Naive thymus-derived CD4-positive, alpha-beta T cell (primary cell): ENCODE measurements around the gene IRF8. TPM values are rescaled to one million over a fixed set of nuclear protein-coding genes. Genes with fewer than 3 reads are reported as not detected.
"Not testable (repeated sequence)": the region's sequence is repeated elsewhere in the genome, so short reads cannot be mapped to it uniquely, and the experiment has no call there.

Source experiments
- ATAC-seq: fragments of 150-1000 bp; cut with Tn5 transposase; 2 replicates; pipeline ENCODE4 v1.10.0; 2021; ENCODE audit warnings: mild to moderate bottlenecking, moderate library complexity
- CTCF ChIA-PET: fragments of 350-600 bp; sonication (Branson Sonifier 250); formaldehyde crosslinking; loops from one replicate; lab custom pipeline; 2021; ENCODE audit warnings: antibody characterized with exemption; lab: Charles Lee
- POLR2A ChIA-PET: fragments of 350-600 bp; sonication (Branson Sonifier 250); formaldehyde crosslinking; loops from one replicate; lab custom pipeline; 2021; ENCODE audit warnings: antibody characterized with exemption, inconsistent platforms; lab: Charles Lee
- DNase-seq, 9 donors: peaks; one replicate each; pipeline versions ENCODE4 v3.0.0 to v3.0.0-alpha.2; 2020 to 2022; ENCODE audit warnings: mixed read lengths in 1 of 9
- H3K27ac ChIP-seq: one replicate; pipeline ENCODE4 v1.7.0; 2013; ENCODE audit warnings: mild to moderate bottlenecking, low read depth, low read length, moderate library complexity
- H3K27me3 ChIP-seq, 2 donors: one replicate each; pipeline ENCODE4 v1.7.0; 2013; ENCODE audit warnings: low read length in 2 of 2, mild to moderate bottlenecking in 2 of 2, moderate library complexity in 2 of 2; ENCODE audit not compliant: control insufficient read depth in 2 of 2, insufficient read depth in 2 of 2
- H3K36me3 ChIP-seq, 3 experiments: 1 replicate in 2 of 3; 2 replicates in 1 of 3; pipeline ENCODE4 v1.7.0; 2013; ENCODE audit warnings: low read length in 3 of 3, mild to moderate bottlenecking in 3 of 3, moderate library complexity in 1 of 3; ENCODE audit not compliant: insufficient read depth in 3 of 3, control insufficient read depth in 2 of 3
- H3K4me1 ChIP-seq, 2 donors: one replicate each; pipeline ENCODE4 v1.7.0; 2013; ENCODE audit warnings: low read length in 2 of 2, mild to moderate bottlenecking in 2 of 2, moderate library complexity in 1 of 2; ENCODE audit not compliant: control insufficient read depth in 2 of 2, insufficient read depth in 2 of 2
- H3K4me3 ChIP-seq: 2 replicates; pipeline ENCODE4 v1.7.0; 2013; ENCODE audit warnings: mild to moderate bottlenecking, low read length
- H3K9me3 ChIP-seq, 3 experiments: 1 replicate in 2 of 3; 2 replicates in 1 of 3; pipeline ENCODE4 v1.7.0; 2013; ENCODE audit warnings: low read length in 3 of 3; ENCODE audit not compliant: control insufficient read depth in 2 of 3
- H3K27ac Mint-ChIP-seq, 9 donors: one replicate each; pipeline ENCODE4 v1.8.0; 2020 to 2022; ENCODE audit warnings: mixed read lengths in 9 of 9, mild to moderate bottlenecking in 8 of 9, moderate library complexity in 5 of 9, inconsistent platforms in 2 of 9
- H3K27me3 Mint-ChIP-seq, 5 donors: one replicate each; pipeline ENCODE4 v1.8.0; 2021 to 2022; ENCODE audit warnings: mixed read lengths in 5 of 5, mild to moderate bottlenecking in 1 of 5
- H3K36me3 Mint-ChIP-seq, 5 donors: one replicate each; pipeline ENCODE4 v1.8.0; 2020 to 2022; ENCODE audit warnings: mixed read lengths in 5 of 5, mild to moderate bottlenecking in 3 of 5, inconsistent platforms in 1 of 5
- H3K4me1 Mint-ChIP-seq, 7 donors: one replicate each; pipeline ENCODE4 v1.8.0; 2020 to 2022; ENCODE audit warnings: mixed read lengths in 7 of 7, mild to moderate bottlenecking in 3 of 7, inconsistent platforms in 1 of 7
- H3K4me3 Mint-ChIP-seq, 10 donors: one replicate each; pipeline ENCODE4 v1.8.0; 2020 to 2022; ENCODE audit warnings: mild to moderate bottlenecking in 10 of 10, mixed read lengths in 10 of 10, moderate library complexity in 6 of 10, inconsistent platforms in 2 of 10
- H3K9me3 Mint-ChIP-seq, 11 donors: one replicate each; pipeline ENCODE4 v1.8.0; 2020 to 2022; ENCODE audit warnings: mixed read lengths in 11 of 11, mild to moderate bottlenecking in 4 of 11, inconsistent platforms in 1 of 11, moderate library complexity in 1 of 11
- intact Hi-C, 2 donors: fragments of 100-400 bp; cut with micrococcal nuclease; formaldehyde crosslinking; loops; one replicate each; pipeline ENCODE4 v1.15.1; 2023
- polyA plus RNA-seq, 2 donors: library from polyadenylated mRNA; unstranded; fragments of 300-500 nt; fragmentation: Illumina TruSeq; gene quantifications; one replicate each; pipeline ENCODE4 v1.2.3, GENCODE V29; 2021
- total RNA-seq, 6 experiments: library from RNA in 5 of 6; stranded (reverse) in 5 of 6; gene quantifications; 1 replicate in 5 of 6; 2 replicates in 1 of 6; pipeline ENCODE4 v1.2.3 and lab custom pipeline; 2021 to 2026

The IRF8 gene
- total and polyA plus RNA-seq, 7 experiments from 2014 or later: 3.5 to 105 (median 6.4) TPM

DNA sequence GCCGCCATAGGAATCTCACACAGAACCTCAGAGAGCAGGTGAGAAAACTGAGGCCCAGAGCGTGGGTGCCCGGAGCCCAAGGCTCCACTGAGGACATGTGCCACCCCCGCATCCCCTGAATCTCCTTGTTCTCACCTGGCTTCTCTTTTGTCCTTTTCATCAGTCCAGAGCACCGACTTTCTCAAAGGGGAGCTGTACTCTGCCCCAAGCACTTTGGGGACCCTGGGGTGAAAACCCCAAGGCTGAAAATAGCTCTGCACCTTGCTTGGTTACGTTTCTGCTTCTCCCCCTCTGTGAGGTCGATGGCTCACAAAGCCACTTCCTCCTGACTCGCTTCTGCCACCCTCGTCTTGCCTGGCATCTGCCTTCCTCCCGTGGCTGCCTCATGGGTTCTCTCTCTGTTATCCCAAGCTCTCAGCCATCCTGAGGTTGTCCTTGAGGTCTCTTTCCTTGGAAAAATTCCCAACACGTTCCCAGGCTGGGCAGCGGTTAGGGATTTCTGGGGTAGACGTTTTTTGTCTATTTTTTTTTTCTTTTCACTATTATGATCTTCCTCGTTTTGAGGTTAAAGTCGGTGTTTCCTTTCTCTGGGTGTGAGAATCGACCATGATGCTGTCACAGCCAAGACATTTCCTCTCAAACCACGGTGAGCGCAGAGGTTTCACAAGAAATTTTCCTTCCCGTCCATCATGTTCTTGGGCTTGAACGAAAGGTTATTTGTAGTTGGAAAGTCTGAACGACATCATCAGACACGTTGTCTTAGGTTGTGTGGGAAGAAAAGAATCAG, 37.2 kb downstream of the IRF8 start:
- H3K36me3 Mint-ChIP-seq: no peaks in the 10 kb centered on the region
- peaks cover 34 to 54% (median 40%) of the 10 kb centered on the region in 7 donors for H3K4me1 Mint-ChIP-seq
- intact Hi-C loops: loop anchor here (1.0 to 10.0 kb wide), 7 partner anchors 11 to 381 kb away; partner anchors contain the start of genes COX4I1 (in 1 of the 2), EMC8 (in 1 of the 2) and IRF8 (in 1 of the 2)
- H3K4me3 Mint-ChIP-seq: peak overlapping the region; percentile 72 to 88 (median 82)
- H3K27ac Mint-ChIP-seq: peak overlapping the region; percentile 91 to 98 (median 95)
- ChIA-PET CTCF (interaction anchor here (0.6 to 1.7 kb wide), 5 partner anchors 8 to 117 kb away, joined by 3 to 9 read pairs (median 4); no protein-coding TSS in a partner anchor), POLR2A (interaction anchor here (0.6 to 1.1 kb wide), 5 partner anchors 28 to 777 kb away, joined by 3 to 7 read pairs (median 3); partner anchors contain the start of gene IRF8)
- peaks cover 0 to 3% (median 0%) of the 10 kb centered on the region in 5 donors for H3K27me3 Mint-ChIP-seq
- DNase-seq: peak; percentile 40 to 80 (median 74)
- H3K36me3 ChIP-seq: no peaks in the 10 kb centered on the region
- peak overlapping the region; percentile 52 for H3K4me3 ChIP-seq
- peaks cover 25 to 29% of the 10 kb centered on the region in 2 donors for H3K4me1 ChIP-seq
- no peaks in the 10 kb centered on the region for H3K27me3 ChIP-seq
- peak overlapping the region; percentile 68 for H3K27ac ChIP-seq
- H3K9me3 ChIP-seq: no peaks in the 10 kb centered on the region
- peak; percentile 91 for ATAC-seq
- H3K9me3 Mint-ChIP-seq: peaks cover 0 to 2% (median 0%) of the 10 kb centered on the region in 11 donors

DNA sequence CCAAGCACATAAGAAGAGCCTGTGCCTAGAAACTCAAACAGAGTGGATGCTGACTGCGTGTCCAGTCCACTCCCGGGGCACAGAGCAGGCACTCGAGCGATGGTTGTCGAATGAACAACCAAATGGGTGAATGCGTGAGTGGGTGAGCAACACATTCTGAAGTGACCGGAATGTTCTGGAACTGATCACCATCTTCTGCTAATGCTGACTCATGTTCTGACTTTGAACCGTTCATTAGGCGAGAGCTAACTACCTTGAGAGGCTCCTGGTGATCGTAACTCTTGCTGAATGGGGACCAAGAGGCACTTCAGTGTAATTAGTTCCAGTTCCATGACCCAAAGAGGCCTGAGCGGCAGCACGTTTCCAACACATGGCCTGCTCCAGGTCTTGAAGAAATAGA, 37.9 kb downstream of the IRF8 start:
- Mint-ChIP-seq H3K4me3 (peak overlapping the region; percentile 72 to 88 (median 82)), H3K9me3 (peaks cover 0 to 2% (median 0%) of the 10 kb centered on the region in 11 donors), H3K36me3 (no peaks in the 10 kb centered on the region), H3K27ac (peak overlapping the region; percentile 91 to 98 (median 95)), H3K27me3 (peaks cover 0 to 3% (median 0%) of the 10 kb centered on the region in 5 donors), H3K4me1 (peaks cover 34 to 54% (median 40%) of the 10 kb centered on the region in 7 donors)
- Histone ChIP-seq H3K4me1 (peaks cover 25 to 29% of the 10 kb centered on the region in 2 donors), H3K36me3 (no peaks in the 10 kb centered on the region), H3K9me3 (no peaks in the 10 kb centered on the region), H3K27me3 (no peaks in the 10 kb centered on the region), H3K4me3 (peak overlapping the region; percentile 52), H3K27ac (peak overlapping the region; percentile 68)
- CTCF ChIA-PET: interaction anchor here (1.1 to 1.7 kb wide), 3 partner anchors 50 to 117 kb away, joined by 3 to 9 read pairs (median 4); no protein-coding TSS in a partner anchor
- ATAC-seq: no peak
- intact Hi-C loops: loop anchor here (1.0 to 10.0 kb wide), 7 partner anchors 10 to 382 kb away; partner anchors contain the start of genes COX4I1 (in 1 of the 2), EMC8 (in 1 of the 2) and IRF8 (in 1 of the 2)
- DNase-seq: peak in 1 of 9 donors; percentile 31
- POLR2A ChIA-PET: interaction anchor here (0.9 to 1.1 kb wide), 2 partner anchors 29 to 34 kb away, joined by 3 to 7 read pairs; no protein-coding TSS in a partner anchor

DNA sequence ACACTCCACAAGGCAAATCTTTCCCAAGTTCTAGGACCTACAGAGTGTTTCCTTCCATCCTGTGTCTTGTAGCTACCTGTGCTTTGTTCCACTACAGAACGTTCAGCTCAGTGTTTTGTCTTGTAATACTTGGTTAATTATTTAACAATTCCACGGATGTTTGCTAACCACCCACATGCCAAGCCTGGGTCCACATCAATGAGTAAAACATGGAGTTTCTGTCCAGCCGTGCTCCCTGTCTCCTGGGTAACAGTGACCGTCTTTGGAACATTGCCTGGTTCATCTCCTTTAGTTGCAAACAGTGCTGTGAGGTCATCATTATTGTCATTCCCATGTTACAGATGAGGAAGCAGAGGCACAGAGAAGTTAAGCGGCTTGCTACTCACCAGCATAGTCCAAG, 41.3 kb downstream of the IRF8 start:
- ChIA-PET CTCF (no interaction called here), POLR2A (interaction anchor here (1.2 kb wide), 1 partner anchor 85 kb away, joined by 3 read pairs; no protein-coding TSS in a partner anchor)
- H3K36me3 Mint-ChIP-seq: no peaks in the 10 kb centered on the region
- DNase-seq (no peak), ATAC-seq (no peak)
- peaks cover 23 to 32% of the 10 kb centered on the region in 2 donors for H3K4me1 ChIP-seq
- no peak overlapping the region for H3K27ac ChIP-seq
- no peaks in the 10 kb centered on the region for H3K27me3 ChIP-seq
- no peaks in the 10 kb centered on the region for H3K36me3 ChIP-seq
- intact Hi-C loops: no loop called here
- peaks cover 31 to 47% (median 38%) of the 10 kb centered on the region in 7 donors for H3K4me1 Mint-ChIP-seq
- peak overlapping the region in 2 of 9 donors; percentile 49 to 64 for H3K27ac Mint-ChIP-seq
- H3K9me3 Mint-ChIP-seq: peaks cover 0 to 2% (median 0%) of the 10 kb centered on the region in 11 donors
- peak overlapping the region in 1 of 10 donors; percentile 11 for H3K4me3 Mint-ChIP-seq
- H3K9me3 ChIP-seq: no peaks in the 10 kb centered on the region
- H3K27me3 Mint-ChIP-seq: no peaks in the 10 kb centered on the region
- no peak overlapping the region for H3K4me3 ChIP-seq

DNA sequence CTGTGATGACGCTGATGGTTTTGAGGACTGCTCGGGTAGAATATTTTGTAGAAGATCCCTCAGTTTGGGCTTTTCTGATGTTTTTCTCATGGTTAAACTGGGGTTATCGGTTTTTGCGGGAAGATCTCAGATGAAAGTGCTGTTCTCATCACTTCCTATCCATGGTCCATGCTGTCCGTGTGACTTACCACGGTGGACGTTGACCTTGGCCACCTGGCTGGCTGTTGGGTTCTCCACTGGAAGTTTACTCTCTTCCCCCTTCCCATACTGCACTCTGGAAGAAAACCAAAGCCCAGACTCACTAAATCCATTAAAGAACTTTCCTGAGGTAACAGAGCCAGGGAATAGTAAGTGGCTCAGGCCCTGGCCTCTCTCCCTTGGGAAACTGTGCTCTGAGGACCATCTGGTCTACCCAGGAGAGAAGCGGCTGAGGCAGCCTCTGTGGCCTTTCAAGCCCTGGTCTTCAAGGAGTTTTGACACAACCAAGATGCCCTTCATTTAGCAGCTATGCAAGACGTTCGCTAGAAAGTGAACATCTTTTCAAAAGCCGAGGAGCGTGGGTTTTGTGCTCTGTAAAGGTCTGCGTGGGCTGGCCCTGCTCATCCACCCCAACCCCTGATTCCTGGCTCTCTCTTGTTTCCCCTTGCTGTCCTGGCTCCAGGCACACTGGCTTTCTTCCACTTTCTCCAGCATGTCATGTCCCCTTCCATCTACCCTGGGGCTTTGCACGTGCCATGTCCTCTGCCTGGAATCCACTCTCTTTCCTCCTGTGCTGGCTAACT, 43.1 kb downstream of the IRF8 start:
- intact Hi-C loops: no loop called here
- ATAC-seq: no peak
- H3K4me1 ChIP-seq: peaks cover 12 to 24% of the 10 kb centered on the region in 2 donors
- no peak for DNase-seq
- H3K9me3 ChIP-seq: no peaks in the 10 kb centered on the region
- Mint-ChIP-seq H3K27me3 (peaks cover 0 to 4% (median 0%) of the 10 kb centered on the region in 5 donors), H3K9me3 (no peaks in the 10 kb centered on the region), H3K27ac (peak overlapping the region in 2 of 9 donors; percentile 6 to 15), H3K4me1 (peaks cover 21 to 46% (median 34%) of the 10 kb centered on the region in 7 donors), H3K36me3 (no peaks in the 10 kb centered on the region), H3K4me3 (no peak overlapping the region)
- H3K27ac ChIP-seq: no peak overlapping the region
- H3K4me3 ChIP-seq: no peak overlapping the region
- no peaks in the 10 kb centered on the region for H3K27me3 ChIP-seq
- no peaks in the 10 kb centered on the region for H3K36me3 ChIP-seq
- ChIA-PET CTCF (no interaction called here), POLR2A (no interaction called here)

DNA sequence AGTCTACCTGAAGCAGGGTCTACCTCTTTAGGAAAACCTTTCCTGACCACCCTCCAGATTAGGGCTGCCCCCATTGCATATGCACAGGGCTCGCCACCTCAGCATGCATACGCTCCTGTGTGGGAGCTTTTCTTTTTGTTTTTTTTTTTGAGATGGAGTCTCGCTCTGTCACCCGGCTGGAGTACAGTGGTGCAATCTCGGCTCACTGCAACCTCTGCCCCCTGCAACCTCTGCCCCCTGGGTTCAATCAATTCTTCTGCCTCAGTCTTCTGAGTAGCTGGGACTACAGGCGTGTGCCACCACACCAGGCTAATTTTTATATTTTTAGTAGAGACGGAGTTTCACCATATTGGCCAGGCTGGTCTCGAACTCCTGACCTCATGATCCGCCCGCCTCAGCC, 43.7 kb downstream of the IRF8 start:
- POLR2A ChIA-PET, H3K4me3 Mint-ChIP-seq, CTCF ChIA-PET, H3K4me3 ChIP-seq, H3K27ac ChIP-seq, H3K9me3 ChIP-seq, H3K27me3 Mint-ChIP-seq, H3K36me3 ChIP-seq, H3K36me3 Mint-ChIP-seq, intact Hi-C loops, ATAC-seq, H3K27me3 ChIP-seq, H3K9me3 Mint-ChIP-seq, DNase-seq: not testable (repeated sequence)
- peaks cover 12 to 23% of the 10 kb centered on the region in 2 donors for H3K4me1 ChIP-seq
- peak overlapping the region in 1 of 9 donors; percentile 15 for H3K27ac Mint-ChIP-seq
- H3K4me1 Mint-ChIP-seq: peaks cover 22 to 47% (median 32%) of the 10 kb centered on the region in 7 donors

DNA sequence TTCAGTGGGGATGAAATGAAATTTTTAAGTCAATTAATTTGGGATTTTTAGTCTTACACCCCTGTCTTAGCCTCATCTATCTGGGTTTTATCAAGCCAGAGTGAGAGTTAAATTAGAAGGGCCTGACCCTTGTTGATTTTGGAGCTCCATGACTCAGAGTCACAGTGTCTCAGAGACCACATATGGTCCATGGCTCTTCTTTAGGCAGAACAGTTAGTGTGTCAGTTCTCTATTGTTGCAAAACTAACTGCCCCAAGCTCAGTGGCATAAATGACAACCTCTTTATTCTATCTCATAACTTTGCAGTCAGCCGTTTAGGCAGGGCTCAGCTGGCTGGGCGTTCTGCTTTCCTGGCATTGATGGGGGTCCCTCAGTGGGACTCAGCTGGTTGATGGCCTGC, 44.7 kb downstream of the IRF8 start:
- POLR2A ChIA-PET: no interaction called here

More for the DNA sequence above, 44.7 kb downstream of the IRF8 start:
- ATAC-seq (peak; percentile 64), DNase-seq (no peak)
- Mint-ChIP-seq H3K36me3 (no peaks in the 10 kb centered on the region), H3K4me3 (no peak overlapping the region), H3K27ac (no peak overlapping the region), H3K4me1 (peaks cover 25 to 41% (median 32%) of the 10 kb centered on the region in 7 donors), H3K27me3 (peaks cover 0 to 13% (median 0%) of the 10 kb centered on the region in 5 donors), H3K9me3 (no peaks in the 10 kb centered on the region)
- no peaks in the 10 kb centered on the region for H3K27me3 ChIP-seq
- no peaks in the 10 kb centered on the region for H3K36me3 ChIP-seq
- intact Hi-C loops: no loop called here
- peaks cover 14 to 22% of the 10 kb centered on the region in 2 donors for H3K4me1 ChIP-seq
- no peak overlapping the region for H3K27ac ChIP-seq
- H3K9me3 ChIP-seq: no peaks in the 10 kb centered on the region
- H3K4me3 ChIP-seq: no peak overlapping the region
- CTCF ChIA-PET: no interaction called here
